SKM-1 (cell line): ENCODE results near the gene RUNDC1.

Source experiments
- DNase-seq: peaks from one replicate; lab custom pipeline; 2025; ENCODE audit not compliant: unreplicated experiment; lab: John Stamatoyannopoulos, UW

Gene RUNDC1

GRCh38 chr17:43039646-43040045, 59.3 kb downstream of the RUNDC1 start:
- no peak for DNase-seq

- DNase-seq, result no peak
Observed at GRCh38 chr17:43040655-43041054, 60.3 kb downstream of the RUNDC1 start.

DNA sequence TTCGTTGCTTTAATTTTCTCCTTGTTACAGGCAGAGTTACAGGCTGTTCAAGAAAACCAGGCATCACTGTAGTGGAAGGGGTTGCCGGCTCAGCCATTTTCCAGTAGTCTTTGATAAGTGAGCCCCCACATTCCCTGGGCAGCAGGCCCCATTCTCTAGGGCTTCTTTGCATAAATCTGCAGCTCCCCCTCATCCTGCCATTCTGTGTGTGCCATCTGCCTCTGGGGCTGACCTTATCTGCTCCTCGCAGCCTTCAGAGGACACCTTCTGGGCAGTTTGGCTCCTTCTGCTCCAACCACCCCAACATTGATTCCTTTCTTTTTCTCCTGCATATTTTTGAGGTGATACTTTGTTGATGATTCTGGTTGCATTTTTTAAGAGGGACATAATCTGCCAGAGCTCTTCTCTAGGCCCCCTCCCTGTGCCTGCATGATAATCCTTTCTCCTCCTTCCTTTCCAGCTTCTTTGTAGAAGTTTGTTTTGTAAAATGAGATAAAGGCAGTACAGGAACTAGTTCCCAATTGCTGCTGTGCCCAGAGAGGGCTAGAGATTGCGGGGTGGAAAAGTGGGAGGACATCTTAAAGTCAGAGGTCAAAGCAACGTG, 61.8 kb downstream of the RUNDC1 start:
- DNase-seq, result no peak
